Measurements from ENCODE around the gene VPS35. TPM values are rescaled to one million over a fixed set of nuclear protein-coding genes. Genes with fewer than 3 reads are reported as not detected.

VPS35 gene
- total RNA-seq, 2 donors from 2014 or later, result 68.0 to 77.4 TPM

GRCh38 chr16:46607529-46607928 lies 81.4 kb downstream of the VPS35 start:
- ATAC-seq (replicated peaks in 1 of 2) (no peak), DNase-seq (no peak)
- no peaks in the 10 kb centered on the region for H3K27me3 Mint-ChIP-seq (ENCODE audit: low read depth)
- no peak overlapping the region for H3K27ac Mint-ChIP-seq
- no peaks in the 10 kb centered on the region for H3K4me1 Mint-ChIP-seq (ENCODE audit: low read depth)
- no peak overlapping the region for H3K4me3 Mint-ChIP-seq
- H3K36me3 Mint-ChIP-seq (ENCODE audit: insufficient read depth in 2 of 2), result peaks cover 8 to 24% of the 10 kb centered on the region in 2 donors
- no peaks in the 10 kb centered on the region for H3K9me3 Mint-ChIP-seq

- Mint-ChIP-seq H3K36me3 (ENCODE audit: insufficient read depth in 2 of 2) (peaks cover 9 to 30% of the 10 kb centered on the region in 2 donors), H3K27me3 (ENCODE audit: low read depth) (no peaks in the 10 kb centered on the region), H3K27ac (no peak overlapping the region), H3K4me1 (ENCODE audit: low read depth) (no peaks in the 10 kb centered on the region), H3K9me3 (no peaks in the 10 kb centered on the region), H3K4me3 (no peak overlapping the region)
- ATAC-seq (replicated peaks in 1 of 2) (no peak), DNase-seq (no peak)
Measured at GRCh38 chr16:46606231-46606630, 82.7 kb downstream of the VPS35 start.

Other genes starting within 250 kb of the VPS35 start
- gene SHCBP1, start 67.8 kb downstream of the VPS35 start, total RNA-seq, result 10 to 100 TPM; 36.5 to 37.1 TPM
- 10 to 100 TPM; 48.0 to 57.2 TPM for gene ORC6, start 481 bp upstream of the VPS35 start, total RNA-seq
- 1 to 10 TPM in 1 of 2 donors, under 1 TPM in 1; 0.81 to 1.7 TPM for gene MYLK3, start 59.2 kb upstream of the VPS35 start, total RNA-seq
- gene C16orf87, start 142.0 kb upstream of the VPS35 start, total RNA-seq, result 10 to 100 TPM; 18.1 to 21.4 TPM
- gene GPT2, start 195.2 kb upstream of the VPS35 start, total RNA-seq, result 10 to 100 TPM; 36.5 to 38.2 TPM

Measured in activated T-cell treated with anti-CD3 and anti-CD28 coated beads, Interleukin-2, amount 50 U/mL, for 72 hours (primary cell).